Activated CD4-positive, alpha-beta T cell treated with anti-CD3 and anti-CD28 coated beads for 48 hours (primary cell): ENCODE data around the gene TTC33.

Source experiments
- DNase-seq: peaks from one replicate; pipeline ENCODE4 v3.0.0-alpha.2; 2020

TTC33 gene

GRCh38 chr5:40474250-40474649, 281.5 kb downstream of the TTC33 start:
- no peak for DNase-seq

- no peak for DNase-seq
Measured at GRCh38 chr5:40465416-40465815, 290.3 kb downstream of the TTC33 start.

- no peak for DNase-seq
Measured at GRCh38 chr5:40464511-40464910, 291.2 kb downstream of the TTC33 start.
